H1 (cell line): Measurements from ENCODE around the gene DYNLT2. TPM values are rescaled to one million over a fixed set of nuclear protein-coding genes. Genes with fewer than 3 reads are reported as not detected.

Experiments used
- CTCF ChIA-PET: fragments of 300-600 bp; sonication (Branson Sonifier 250); formaldehyde crosslinking; loops from one replicate; lab custom pipeline; 2021; ENCODE audit not compliant: partially characterized antibody; lab: Charles Lee
- POLR2A ChIA-PET: fragments of 300-600 bp; sonication (Branson Sonifier 250); formaldehyde crosslinking; loops from one replicate; lab custom pipeline; 2021; ENCODE audit warnings: inconsistent platforms; ENCODE audit not compliant: partially characterized antibody; lab: Charles Lee
- DNase-seq, 2 experiments: peaks; one replicate each; pipeline versions ENCODE4 v3.0.0 to v3.0.0-alpha.2; 2010 to 2022; ENCODE audit warnings: low spot score in 2 of 2, low read depth in 1 of 2, mixed read lengths in 1 of 2
- FAIRE-seq: peaks from 2 replicates; lab custom pipeline; 2011; peaks lifted over from hg19 to GRCh38; lab: Jason Lieb, UNC
- H2AFZ ChIP-seq: 2 replicates; pipeline ENCODE4 v1.8.1; 2012; ENCODE audit warnings: low read length, inconsistent platforms
- H2AK5ac ChIP-seq: 2 replicates; pipeline ENCODE4 v1.6.1; 2013; ENCODE audit warnings: low read depth, low read length
- H2BK120ac ChIP-seq: replicated peaks from 2 replicates; pipeline ENCODE3; 2013; ENCODE audit warnings: low read depth, low read length, inconsistent platforms
- H2BK12ac ChIP-seq: 2 replicates; pipeline ENCODE4 v1.6.1; 2013; ENCODE audit warnings: low read depth, low read length
- H2BK15ac ChIP-seq: 2 replicates; pipeline ENCODE4 v1.6.1; 2013; ENCODE audit warnings: low read length
- H2BK20ac ChIP-seq: 2 replicates; pipeline ENCODE4 v1.6.1; 2013; ENCODE audit warnings: low read length
- H2BK5ac ChIP-seq: 2 replicates; pipeline ENCODE4 v1.6.1; 2013; ENCODE audit warnings: low read depth, low read length
- H3K14ac ChIP-seq: 2 replicates; pipeline ENCODE4 v1.6.1; 2013; ENCODE audit warnings: inconsistent platforms; ENCODE audit not compliant: insufficient read length
- H3K18ac ChIP-seq: 2 replicates; pipeline ENCODE4 v1.6.1; 2013; ENCODE audit warnings: low read length; ENCODE audit errors: extremely low read depth
- H3K23ac ChIP-seq: 2 replicates; pipeline ENCODE4 v1.6.1; 2013; ENCODE audit warnings: inconsistent platforms; ENCODE audit not compliant: insufficient read length
- H3K23me2 ChIP-seq: 2 replicates; pipeline ENCODE4 v1.6.1; 2013; ENCODE audit warnings: low read depth, low read length
- H3K27ac ChIP-seq: 2 replicates; pipeline ENCODE4 v1.6.1; 2011; ENCODE audit warnings: low read depth, low read length, inconsistent platforms
- H3K27me3 ChIP-seq, 4 experiments: replicated peaks in 1 of 4; 1 replicate in 1 of 4; 2 replicates in 3 of 4; pipeline versions ENCODE4 v1.6.1 to v1.8.1; 2011 to 2013; ENCODE audit warnings: low read length in 3 of 4, mild to moderate bottlenecking in 3 of 4, inconsistent platforms in 2 of 4, mixed read lengths in 2 of 4, moderate library complexity in 1 of 4; ENCODE audit not compliant: control insufficient read depth in 3 of 4, insufficient read depth in 3 of 4; ENCODE audit errors: extremely low read depth in 1 of 4
- H3K36me3 ChIP-seq, 4 experiments: 2 replicates each; pipeline versions ENCODE4 v1.6.1 to v1.8.1; 2011 to 2013; ENCODE audit warnings: mild to moderate bottlenecking in 4 of 4, low read length in 3 of 4, moderate library complexity in 2 of 4, control low read depth in 1 of 4, inconsistent platforms in 1 of 4; ENCODE audit not compliant: insufficient read depth in 4 of 4, control insufficient read depth in 2 of 4
- H3K4ac ChIP-seq: replicated peaks from 2 replicates; pipeline ENCODE3; 2013; ENCODE audit warnings: low read length, low read depth, mixed read lengths, inconsistent platforms; ENCODE audit not compliant: insufficient read length
- H3K4me1 ChIP-seq, 4 experiments: replicated peaks in 1 of 4; 1 replicate in 1 of 4; 2 replicates in 3 of 4; pipeline versions ENCODE4 v1.6.1 to v1.8.1; 2011 to 2013; ENCODE audit warnings: low read length in 3 of 4, inconsistent platforms in 2 of 4, mixed read lengths in 1 of 4; ENCODE audit not compliant: insufficient read depth in 4 of 4, control insufficient read depth in 3 of 4
- H3K4me2 ChIP-seq, 2 experiments: 2 replicates each; pipeline versions ENCODE4 v1.6.1 to v1.8.1; 2011 to 2013; ENCODE audit warnings: low read depth in 2 of 2, low read length in 2 of 2, control low read depth in 1 of 2, inconsistent platforms in 1 of 2, mild to moderate bottlenecking in 1 of 2; ENCODE audit not compliant: insufficient read depth in 1 of 2
- H3K4me3 ChIP-seq, 4 experiments: fragments of 200-600, 300-600 bp in 1 of 4; sonication (generic), shearing (Covaris generic), sonication (Bioruptor Twin) in 1 of 4; 2 replicates each; pipeline versions ENCODE4 v1.5.1 to v1.8.1; 2011 to 2016; ENCODE audit warnings: low read length in 4 of 4, low read depth in 3 of 4, control low read depth in 2 of 4, inconsistent platforms in 2 of 4, mild to moderate bottlenecking in 2 of 4, mixed read lengths in 1 of 4, moderate library complexity in 1 of 4; ENCODE audit not compliant: insufficient read depth in 2 of 4; ENCODE audit errors: extremely low read depth in 1 of 4
- H3K56ac ChIP-seq: replicated peaks from 2 replicates; pipeline ENCODE3; 2013; ENCODE audit warnings: low read depth, mild to moderate bottlenecking, mixed read lengths, low read length, inconsistent platforms; ENCODE audit not compliant: insufficient read length
- H3K79me1 ChIP-seq: 2 replicates; pipeline ENCODE4 v1.6.1; 2013; ENCODE audit warnings: low read depth, low read length, control low read depth
- H3K79me2 ChIP-seq, 2 experiments: 2 replicates each; pipeline versions ENCODE4 v1.6.1 to v1.8.1; 2012 to 2013; ENCODE audit warnings: low read length in 2 of 2, mild to moderate bottlenecking in 2 of 2, inconsistent platforms in 1 of 2; ENCODE audit not compliant: insufficient read depth in 2 of 2, control insufficient read depth in 1 of 2
- H3K9ac ChIP-seq, 4 experiments: replicated peaks in 1 of 4; 1 replicate in 1 of 4; 2 replicates in 3 of 4; pipeline versions ENCODE4 v1.6.1 to v1.8.1; 2011 to 2013; ENCODE audit warnings: low read depth in 3 of 4, low read length in 3 of 4, control low read depth in 2 of 4, mild to moderate bottlenecking in 2 of 4, moderate library complexity in 2 of 4, inconsistent platforms in 1 of 4; ENCODE audit errors: extremely low read depth in 1 of 4
- H3K9me3 ChIP-seq, 2 experiments: 2 replicates each; pipeline versions ENCODE4 v1.6.1 to v1.8.1; 2012 to 2013; ENCODE audit warnings: mild to moderate bottlenecking in 2 of 2, moderate library complexity in 2 of 2, control low read depth in 1 of 2, inconsistent platforms in 1 of 2, low read depth in 1 of 2, low read length in 1 of 2, mixed read lengths in 1 of 2; ENCODE audit not compliant: insufficient read depth in 2 of 2
- H4K20me1 ChIP-seq, 2 experiments: replicated peaks in 1 of 2; 2 replicates each; pipeline versions ENCODE3 to v1.8.1; 2011 to 2013; ENCODE audit warnings: inconsistent platforms in 2 of 2, low read length in 2 of 2, mild to moderate bottlenecking in 1 of 2; ENCODE audit not compliant: insufficient read depth in 2 of 2, control insufficient read depth in 1 of 2
- H4K5ac ChIP-seq: 2 replicates; pipeline ENCODE4 v1.6.1; 2013; ENCODE audit warnings: low read length, low read depth, mixed read lengths, inconsistent platforms; ENCODE audit not compliant: insufficient read length
- H4K8ac ChIP-seq: 2 replicates; pipeline ENCODE4 v1.8.0; 2013; ENCODE audit warnings: mild to moderate bottlenecking, moderate library complexity, low read length, inconsistent platforms; ENCODE audit not compliant: insufficient read depth; ENCODE audit errors: extremely low read depth
- H4K91ac ChIP-seq: replicated peaks from 2 replicates; pipeline ENCODE3; 2013; ENCODE audit warnings: low read length, mixed read lengths, inconsistent platforms; ENCODE audit not compliant: insufficient read length
- ASH2L ChIP-seq: fragments of 200-600, 300-600 bp; sonication (generic); IDR thresholded peaks from one replicate; pipeline ENCODE4 v1.7.1; 2017; ENCODE audit warnings: low read length
- GTF2F1 ChIP-seq: IDR thresholded peaks from 2 replicates; pipeline ENCODE4 v1.6.1; 2012; ENCODE audit warnings: low read depth, low read length, improper control_type of control experiment, borderline replicate concordance
- POLR2AphosphoS5 ChIP-seq: IDR thresholded peaks from 2 replicates; pipeline ENCODE4 v1.6.1; 2011; ENCODE audit warnings: low read depth, low read length
- SIX5 ChIP-seq: IDR thresholded peaks from 2 replicates; pipeline ENCODE4 v1.6.1; 2011; ENCODE audit warnings: mild to moderate bottlenecking, low read depth, low read length
- USF2 ChIP-seq: IDR thresholded peaks from 2 replicates; pipeline ENCODE4 v1.6.1; 2011; ENCODE audit warnings: low read length, improper control_type of control experiment
- polyA plus RNA-seq, 7 experiments: library from polyadenylated mRNA; depleted of rRNA in 3 of 7; stranded (reverse) in 5 of 7; unstranded in 2 of 7; fragments of >200 nt in 5 of 7; fragments of 200-250 nt in 2 of 7; gene quantifications; 1 replicate in 5 of 7; 2 replicates in 1 of 7; 4 replicates in 1 of 7; pipeline versions ENCODE4 v1.2.1 to v1.2.3, GENCODE V29; 2011 to 2013; ENCODE audit warnings: missing spikeins in 2 of 7, mixed read lengths in 2 of 7
- total RNA-seq: library from RNA; stranded (reverse); fragmentation: NEBNext Ultra II Directional; extraction: Animal tissue kit (Norgen Biotek cat#: 25700); gene quantifications from 2 replicates; pipeline ENCODE4 v1.2.1, GENCODE V29; 2021

DYNLT2 gene
- total and polyA plus RNA-seq, 2 of the 8 experiments (the other 6 are each of a cell fraction or from before 2014, with no cell fraction given): 0.48 to 1.8 TPM

- Histone ChIP-seq H3K4me2 (no peak overlapping the region), H3K9me3 (no peaks in the 10 kb centered on the region), H3K4me3 (no peak overlapping the region), H3K79me2 (peaks cover 0 to 9% of the 10 kb centered on the region in 2 experiments; a peak in 2 of 4 replicates), H3K23me2 (no peaks in the 10 kb centered on the region), H3K36me3 (peaks cover 0 to 66% (median 16%) of the 10 kb centered on the region in 4 experiments; a peak in 7 of 8 replicates), H4K91ac (no peak overlapping the region), H3K18ac (no peak overlapping the region), H3K56ac (no peak overlapping the region), H2BK15ac (no peak overlapping the region), H3K4me1 (no peaks in the 10 kb centered on the region), H3K27me3 (no peaks in the 10 kb centered on the region), H3K27ac (no peak overlapping the region), H3K79me1 (no peaks in the 10 kb centered on the region), H2BK12ac (no peak overlapping the region), H3K23ac (no peak overlapping the region), H4K5ac (no peak overlapping the region), H2BK20ac (no peak overlapping the region), H2AFZ (no peak overlapping the region), H3K14ac (no peak overlapping the region), H4K8ac (no peak overlapping the region), H3K4ac (no peak overlapping the region), H2BK5ac (no peak overlapping the region), H3K9ac (no peak overlapping the region), H2AK5ac (no peak overlapping the region), H4K20me1 (peaks cover 1 to 5% of the 10 kb centered on the region in 2 experiments), H2BK120ac (no peak overlapping the region)
- FAIRE-seq: no peak
- POLR2A ChIA-PET: interaction anchor here (0.8 to 5.3 kb wide), 2 partner anchors 8 to 42 kb away, joined by 3 to 22 read pairs; partner anchors contain the start of genes C6orf120, DYNLT2, ERMARD and WDR27
- TF ChIP-seq SIX5 (no peak), GTF2F1 (no peak), USF2 (no peak), ASH2L (no peak), POLR2AphosphoS5 (no peak)
- no peak for DNase-seq
- CTCF ChIA-PET: interaction anchor here (1.1 to 1.5 kb wide), 2 partner anchors 12 kb away, joined by 3 to 4 read pairs; no protein-coding TSS in a partner anchor
Observed at GRCh38 chr6:169709293-169709692, 42.1 kb downstream of the DYNLT2 start.
